CD4-positive, alpha-beta T cell (primary cell): ENCODE data around the gene PCCA. TPM values are rescaled to one million over a fixed set of nuclear protein-coding genes. Genes with fewer than 3 reads are reported as not detected.
"Not testable (repeated sequence)": the region's sequence is repeated elsewhere in the genome, so short reads cannot be mapped to it uniquely, and the experiment has no call there.

Experiments
- ATAC-seq: fragments of 200-7000 bp; cut with Tn5 transposase; one replicate; pipeline ENCODE4 v1.10.0; 2022; ENCODE audit warnings: mild to moderate bottlenecking; ENCODE audit not compliant: poor library complexity
- CTCF ChIA-PET: fragments of 350-600 bp; sonication (Branson Sonifier 250); formaldehyde crosslinking; loops from one replicate; lab custom pipeline; 2021; ENCODE audit warnings: antibody characterized with exemption, inconsistent platforms; lab: Charles Lee
- POLR2A ChIA-PET: fragments of 350-600 bp; sonication (Branson Sonifier 250); formaldehyde crosslinking; loops from one replicate; lab custom pipeline; 2021; ENCODE audit warnings: antibody characterized with exemption, inconsistent platforms; lab: Charles Lee
- DNase-seq, 14 experiments: peaks; one replicate each; pipeline ENCODE4 v3.0.0-alpha.2; 2013 to 2020; ENCODE audit warnings: mixed read lengths in 2 of 14
- H3K27ac ChIP-seq, 2 donors: one replicate each; pipeline versions ENCODE4 v1.5.1 to v1.7.0; 2013; ENCODE audit warnings: low read length in 2 of 2, low read depth in 1 of 2, mild to moderate bottlenecking in 1 of 2
- H3K27me3 ChIP-seq, 2 experiments: 1 replicate in 1 of 2; 2 replicates in 1 of 2; pipeline versions ENCODE4 v1.6.1 to v1.7.0; 2013; ENCODE audit warnings: low read length in 2 of 2, control low read depth in 1 of 2, mild to moderate bottlenecking in 1 of 2, moderate library complexity in 1 of 2; ENCODE audit not compliant: insufficient read depth in 2 of 2, control insufficient read depth in 1 of 2
- H3K36me3 ChIP-seq: one replicate; pipeline ENCODE4 v1.6.1; 2013; ENCODE audit warnings: low read length, control low read depth; ENCODE audit not compliant: insufficient read depth
- H3K4me1 ChIP-seq: one replicate; pipeline ENCODE4 v1.6.1; 2013; ENCODE audit warnings: low read length, control low read depth; ENCODE audit not compliant: insufficient read depth
- H3K4me3 ChIP-seq: one replicate; pipeline ENCODE4 v1.5.1; 2013; ENCODE audit warnings: mild to moderate bottlenecking, low read length, moderate library complexity
- H3K9me3 ChIP-seq, 2 experiments: 1 replicate in 1 of 2; 2 replicates in 1 of 2; pipeline versions ENCODE4 v1.6.1 to v1.7.0; 2013; ENCODE audit warnings: low read length in 2 of 2, mild to moderate bottlenecking in 2 of 2, control low read depth in 1 of 2, moderate library complexity in 1 of 2; ENCODE audit not compliant: control insufficient read depth in 1 of 2, insufficient read depth in 1 of 2
- H3K27ac Mint-ChIP-seq: one replicate; pipeline ENCODE4 v1.8.0; 2020; ENCODE audit warnings: mixed read lengths
- H3K27me3 Mint-ChIP-seq: one replicate; pipeline ENCODE4 v1.8.0; 2021; ENCODE audit warnings: mixed read lengths
- H3K36me3 Mint-ChIP-seq: one replicate; pipeline ENCODE4 v1.8.0; 2021; ENCODE audit warnings: low read depth, mixed read lengths
- H3K4me1 Mint-ChIP-seq: one replicate; pipeline ENCODE4 v1.8.0; 2021; ENCODE audit warnings: low read depth, mixed read lengths
- H3K4me3 Mint-ChIP-seq: one replicate; pipeline ENCODE4 v1.8.0; 2020; ENCODE audit warnings: mild to moderate bottlenecking, mixed read lengths
- H3K9me3 Mint-ChIP-seq: one replicate; pipeline ENCODE4 v1.8.0; 2020; ENCODE audit warnings: mixed read lengths
- intact Hi-C, 2 experiments: fragments of 100-400 bp; cut with DNase I in 1 of 2; cut with micrococcal nuclease in 1 of 2; formaldehyde crosslinking; loops; one replicate each; pipeline versions ENCODE4 v1.15.1 to v1.9.0; 2023 to 2025; cut with DNase I, micrococcal nuclease
- total RNA-seq, 174 experiments: library from RNA in 2 of 174; stranded (reverse) in 2 of 174; gene quantifications; one replicate each; pipeline ENCODE4 v1.2.3 and lab custom pipeline; 2021 to 2026
- TF ChIP-seq, protein P1 (sequence below): fragments of 200-600 bp; IDR thresholded peaks from one replicate; pipeline ENCODE4 v1.8.0; 2022; ENCODE audit warnings: antibody characterized with exemption, mild to moderate bottlenecking

PCCA gene
- total RNA-seq, 2 experiments from 2014 or later, result 4.7 to 5.2 TPM

DNA sequence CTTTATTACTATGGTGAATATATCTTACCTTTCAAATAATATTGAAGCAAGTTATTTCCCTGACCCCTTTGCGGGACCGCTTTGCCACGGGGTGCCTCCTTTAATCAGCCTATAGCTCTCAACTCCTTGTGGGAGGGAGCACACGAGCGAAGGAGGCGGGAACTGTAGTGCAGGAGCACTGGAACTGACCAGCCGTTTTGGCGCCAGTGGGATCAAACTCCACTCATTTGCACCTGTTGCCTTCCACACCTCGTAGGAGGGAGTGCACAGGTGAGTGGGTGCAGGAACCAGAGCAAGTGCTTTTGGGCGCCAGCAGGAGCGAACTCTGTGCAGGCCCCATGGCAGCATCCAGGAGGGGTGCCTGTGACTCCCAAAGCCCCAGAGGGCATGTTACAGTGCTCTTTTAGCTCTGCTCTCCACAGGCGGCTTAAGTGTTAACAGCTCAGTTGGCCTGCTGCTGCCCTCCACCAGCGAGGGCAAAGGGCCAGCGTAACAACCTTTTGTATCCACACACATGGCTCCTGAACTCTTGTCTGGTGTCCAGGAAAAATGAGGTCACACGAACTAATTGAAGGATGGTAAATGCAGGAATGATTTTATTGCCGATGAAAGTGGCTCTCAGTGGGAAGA, 292.8 kb downstream of the PCCA start:
- TF ChIP-seq, protein P1, sequence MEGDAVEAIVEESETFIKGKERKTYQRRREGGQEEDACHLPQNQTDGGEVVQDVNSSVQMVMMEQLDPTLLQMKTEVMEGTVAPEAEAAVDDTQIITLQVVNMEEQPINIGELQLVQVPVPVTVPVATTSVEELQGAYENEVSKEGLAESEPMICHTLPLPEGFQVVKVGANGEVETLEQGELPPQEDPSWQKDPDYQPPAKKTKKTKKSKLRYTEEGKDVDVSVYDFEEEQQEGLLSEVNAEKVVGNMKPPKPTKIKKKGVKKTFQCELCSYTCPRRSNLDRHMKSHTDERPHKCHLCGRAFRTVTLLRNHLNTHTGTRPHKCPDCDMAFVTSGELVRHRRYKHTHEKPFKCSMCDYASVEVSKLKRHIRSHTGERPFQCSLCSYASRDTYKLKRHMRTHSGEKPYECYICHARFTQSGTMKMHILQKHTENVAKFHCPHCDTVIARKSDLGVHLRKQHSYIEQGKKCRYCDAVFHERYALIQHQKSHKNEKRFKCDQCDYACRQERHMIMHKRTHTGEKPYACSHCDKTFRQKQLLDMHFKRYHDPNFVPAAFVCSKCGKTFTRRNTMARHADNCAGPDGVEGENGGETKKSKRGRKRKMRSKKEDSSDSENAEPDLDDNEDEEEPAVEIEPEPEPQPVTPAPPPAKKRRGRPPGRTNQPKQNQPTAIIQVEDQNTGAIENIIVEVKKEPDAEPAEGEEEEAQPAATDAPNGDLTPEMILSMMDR, result no peak
- POLR2A ChIA-PET, result no interaction called here

DNA sequence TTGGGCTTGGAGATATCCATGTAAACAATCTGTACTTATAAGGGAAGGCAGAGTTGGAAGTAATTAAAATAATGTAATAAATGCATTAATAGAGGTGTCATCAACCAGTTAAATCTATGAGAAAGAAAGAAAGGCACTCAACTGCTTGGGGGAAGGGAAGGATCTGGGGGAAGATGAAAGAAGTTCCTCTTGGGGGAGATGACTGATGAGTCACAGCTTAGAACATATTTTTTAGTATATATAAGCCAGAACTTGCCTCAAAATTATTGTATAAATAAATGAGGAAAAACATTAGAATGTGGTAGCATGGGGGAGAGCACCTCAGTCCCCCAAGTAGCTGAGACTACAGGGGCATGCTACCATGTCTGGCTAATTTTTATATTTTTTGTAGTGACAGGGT, 293.9 kb downstream of the PCCA start:
- Histone ChIP-seq H3K27ac (no peak overlapping the region), H3K4me1 (no peaks in the 10 kb centered on the region), H3K4me3 (no peak overlapping the region), H3K9me3 (peaks cover 4 to 13% of the 10 kb centered on the region in 2 experiments), H3K36me3 (peaks cover 6% of the 10 kb centered on the region), H3K27me3 (no peaks in the 10 kb centered on the region)
- Mint-ChIP-seq H3K27me3 (no peaks in the 10 kb centered on the region), H3K27ac (no peak overlapping the region), H3K9me3 (peaks cover 8% of the 10 kb centered on the region), H3K4me1 (no peaks in the 10 kb centered on the region), H3K4me3 (no peak overlapping the region), H3K36me3 (peaks cover 33% of the 10 kb centered on the region)
- ChIA-PET POLR2A (no interaction called here), CTCF (no interaction called here)
- TF ChIP-seq, protein P1, result no peak
- intact Hi-C loops, result no loop called here
- DNase-seq, result no peak
- no peak for ATAC-seq

More for the DNA sequence above, 292.8 kb downstream of the PCCA start:
- peaks cover 1% of the 10 kb centered on the region for H3K36me3 ChIP-seq
- CTCF ChIA-PET, result no interaction called here
- no peak overlapping the region for H3K27ac ChIP-seq
- Mint-ChIP-seq H3K4me1 (no peaks in the 10 kb centered on the region), H3K36me3 (peaks cover 31% of the 10 kb centered on the region), H3K4me3 (no peak overlapping the region), H3K27ac (no peak overlapping the region), H3K27me3 (no peaks in the 10 kb centered on the region), H3K9me3 (peaks cover 13% of the 10 kb centered on the region)
- DNase-seq (no peak), ATAC-seq (no peak)
- intact Hi-C loops, result no loop called here
- no peaks in the 10 kb centered on the region for H3K4me1 ChIP-seq
- H3K9me3 ChIP-seq, result peaks cover 14 to 15% of the 10 kb centered on the region in 2 experiments
- H3K4me3 ChIP-seq, result no peak overlapping the region
- no peaks in the 10 kb centered on the region for H3K27me3 ChIP-seq

DNA sequence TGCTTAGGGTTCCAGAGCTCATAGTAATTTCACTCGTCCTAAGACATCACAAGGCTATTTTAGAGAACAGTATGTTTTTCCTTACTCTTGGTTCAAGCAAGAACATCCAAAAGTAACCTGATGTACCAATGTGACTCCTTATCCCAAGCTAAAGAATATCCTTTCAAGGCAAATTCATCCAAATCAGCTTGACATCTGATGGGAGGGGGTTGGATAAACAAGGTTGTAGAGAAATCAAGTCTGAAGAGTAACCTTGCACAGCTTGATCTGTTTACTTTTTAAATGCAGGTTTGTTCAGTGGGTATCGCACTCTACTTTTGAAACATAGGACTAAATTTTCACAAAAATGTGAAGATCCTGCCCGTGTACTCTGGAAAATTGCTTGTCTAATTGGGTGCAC, 298.5 kb downstream of the PCCA start:
- intact Hi-C loops, result no loop called here
- Histone ChIP-seq H3K27ac (no peak overlapping the region), H3K27me3 (no peaks in the 10 kb centered on the region), H3K9me3 (no peaks in the 10 kb centered on the region), H3K4me1 (no peaks in the 10 kb centered on the region), H3K4me3 (no peak overlapping the region), H3K36me3 (peaks cover 6% of the 10 kb centered on the region)
- TF ChIP-seq, protein P1, result no peak
- Mint-ChIP-seq H3K4me3 (no peak overlapping the region), H3K4me1 (peaks cover 4% of the 10 kb centered on the region), H3K27me3 (no peaks in the 10 kb centered on the region), H3K27ac (no peak overlapping the region), H3K36me3 (peaks cover 4% of the 10 kb centered on the region), H3K9me3 (no peaks in the 10 kb centered on the region)
- ChIA-PET POLR2A (no interaction called here), CTCF (no interaction called here)
- DNase-seq (no peak), ATAC-seq (no peak)

DNA sequence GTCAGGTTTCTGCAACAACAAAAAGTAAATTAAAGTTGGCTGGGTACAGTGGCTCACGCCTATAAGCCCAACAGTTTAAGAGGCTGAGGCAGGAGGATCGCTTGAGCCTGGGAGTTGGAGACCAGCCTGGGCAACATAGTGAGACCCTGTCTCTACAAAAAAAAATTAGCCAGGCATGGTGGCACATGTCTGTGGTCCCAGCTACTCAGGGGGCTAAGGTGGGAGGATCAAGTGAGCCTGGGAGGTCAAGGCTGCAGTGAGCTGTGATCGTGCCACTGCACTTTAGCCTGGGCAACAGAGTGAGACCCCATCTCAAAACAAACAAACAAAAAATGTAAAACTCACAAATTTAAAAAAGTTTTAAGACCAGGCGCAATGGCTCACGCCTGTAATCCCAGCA, 299.3 kb downstream of the PCCA start:
- DNase-seq, H3K4me1 ChIP-seq, H3K27ac ChIP-seq, H3K9me3 ChIP-seq, H3K27me3 ChIP-seq, H3K9me3 Mint-ChIP-seq, H3K27ac Mint-ChIP-seq, H3K4me3 ChIP-seq, H3K27me3 Mint-ChIP-seq, ATAC-seq, H3K36me3 ChIP-seq, H3K4me3 Mint-ChIP-seq, H3K36me3 Mint-ChIP-seq, intact Hi-C loops, CTCF ChIA-PET: not testable (repeated sequence)
- POLR2A ChIA-PET, result interaction anchor here (0.5 to 1.0 kb wide), 2 partner anchors 319 to 570 kb away, joined by 3 to 4 read pairs; no protein-coding TSS in a partner anchor
- peaks cover 12% of the 10 kb centered on the region for H3K4me1 Mint-ChIP-seq
